K562 (cell line): Measurements from ENCODE around the gene SIPA1L2. TPM values are rescaled to one million over a fixed set of nuclear protein-coding genes. Genes with fewer than 3 reads are reported as not detected.

Experiments used
- ATAC-seq: fragments of 200-7000 bp; cut with Tn5 transposase; 3 replicates; pipeline ENCODE4 v1.9.1; 2020; ENCODE audit warnings: moderate library complexity
- BruUV-seq: library from RNA; stranded (reverse); fragments of 400-500 nt; replicated peaks from 2 replicates; lab custom pipeline; 2021; lab: Mats Ljungman, UMichigan
- CTCF ChIA-PET: fragments of 300-600 bp; formaldehyde crosslinking; extraction: SDS; loops from one replicate; lab custom pipeline; 2021; ENCODE audit warnings: low intra/inter-chr PET ratio; lab: Yijun Ruan, JAX
- POLR2A ChIA-PET: fragments of 300-600, 350-650 bp; sonication (Branson Sonifier 250); formaldehyde crosslinking; extraction: SDS; loops from one replicate; lab custom pipeline; 2021; ENCODE audit warnings: antibody characterized with exemption, inconsistent platforms; lab: Yijun Ruan, JAX
- DNase-seq, 4 experiments: peaks; one replicate each; pipeline versions ENCODE4 v3.0.0 to v3.0.0-alpha.2; 2011 to 2018; ENCODE audit warnings: low spot score in 3 of 4, mixed read lengths in 3 of 4; ENCODE audit errors: extremely low read depth in 1 of 4
- FAIRE-seq: peaks from 2 replicates; lab custom pipeline; 2011; peaks lifted over from hg19 to GRCh38; lab: Jason Lieb, UNC
- H2AFZ ChIP-seq: 2 replicates; pipeline ENCODE4 v1.6.0; 2011; ENCODE audit warnings: low read depth, low read length, control low read depth, inconsistent platforms
- H3K27ac ChIP-seq: fragments of 200-600 bp; 3 replicates; pipeline ENCODE4 v1.8.0; 2011; ENCODE audit warnings: low read depth, mild to moderate bottlenecking, control low read depth, inconsistent platforms, low read length, moderate library complexity, mixed read lengths; ENCODE audit errors: extremely low read depth
- H3K27me3 ChIP-seq, 2 experiments: fragments of 300-600 bp in 1 of 2; 2 replicates in 1 of 2; 3 replicates in 1 of 2; pipeline versions ENCODE4 v1.6.0 to v1.8.0; 2011; ENCODE audit warnings: inconsistent platforms in 2 of 2, low read length in 2 of 2, mild to moderate bottlenecking in 1 of 2, mixed read lengths in 1 of 2, moderate library complexity in 1 of 2; ENCODE audit not compliant: control insufficient read depth in 2 of 2, insufficient read depth in 2 of 2
- H3K36me3 ChIP-seq: fragments of 300-600 bp; 3 replicates; pipeline ENCODE4 v1.8.0; 2011; ENCODE audit warnings: mild to moderate bottlenecking, low read length, inconsistent platforms; ENCODE audit not compliant: control insufficient read depth, insufficient read depth
- H3K4me1 ChIP-seq, 2 experiments: fragments of 200-600 bp in 1 of 2; replicated peaks in 1 of 2; 2 replicates in 1 of 2; 3 replicates in 1 of 2; pipeline versions ENCODE4 v1.5.1 to v1.8.0; 2011; ENCODE audit warnings: inconsistent platforms in 2 of 2, low read length in 2 of 2, mild to moderate bottlenecking in 1 of 2, mixed read lengths in 1 of 2, moderate library complexity in 1 of 2; ENCODE audit not compliant: control insufficient read depth in 2 of 2, insufficient read depth in 2 of 2
- H3K4me2 ChIP-seq: 2 replicates; pipeline ENCODE4 v1.6.1; 2011; ENCODE audit warnings: low read length, control low read depth, inconsistent platforms, mixed read lengths; ENCODE audit not compliant: insufficient read depth
- H3K4me3 ChIP-seq: fragments of 200-600 bp; sonication (generic), shearing (Covaris generic); 2 replicates; pipeline ENCODE4 v1.5.1; 2016; ENCODE audit warnings: control low read depth, inconsistent platforms
- H3K79me2 ChIP-seq: fragments of 200-600 bp; 3 replicates; pipeline ENCODE4 v1.8.0; 2011; ENCODE audit warnings: low read length, inconsistent platforms; ENCODE audit not compliant: control insufficient read depth, insufficient read depth
- H3K9ac ChIP-seq, 2 experiments: 2 replicates each; pipeline versions ENCODE4 v1.6.0 to v1.6.1; 2011; ENCODE audit warnings: low read depth in 2 of 2, low read length in 2 of 2, control low read depth in 1 of 2, inconsistent platforms in 1 of 2, mild to moderate bottlenecking in 1 of 2, mixed read lengths in 1 of 2; ENCODE audit not compliant: insufficient read depth in 1 of 2
- H3K9me1 ChIP-seq: one replicate; pipeline ENCODE4 v1.6.0; 2011; ENCODE audit warnings: inconsistent platforms, mild to moderate bottlenecking, low read length, moderate library complexity; ENCODE audit not compliant: control insufficient read depth, insufficient read depth
- H3K9me3 ChIP-seq: replicated peaks from 2 replicates; pipeline ENCODE4 v1.5.1; 2011; ENCODE audit warnings: low read depth, low read length, inconsistent platforms; ENCODE audit not compliant: control insufficient read depth, insufficient read depth
- H4K20me1 ChIP-seq: replicated peaks from 2 replicates; pipeline ENCODE4 v1.6.1; 2011; ENCODE audit warnings: low read length, inconsistent platforms, mixed read lengths; ENCODE audit not compliant: control insufficient read depth, insufficient read depth
- ARHGAP35 ChIP-seq: fragments of 450-650 bp; IDR thresholded peaks from 2 replicates; pipeline ENCODE4 v1.6.1; 2018; ENCODE audit not compliant: partially characterized antibody
- BHLHE40 ChIP-seq: IDR thresholded peaks from 2 replicates; pipeline ENCODE4 v1.6.1; 2011; ENCODE audit warnings: low read length, improper control_type of control experiment
- FOXA3 ChIP-seq, 2 experiments: fragments of 450-650 bp in 1 of 2; sonication (generic) in 1 of 2; formaldehyde crosslinking; IDR thresholded peaks in 1 of 2; conservative IDR thresholded peaks in 1 of 2; 2 replicates each; pipeline versions ENCODE4 v1.4.0 to v1.8.0; 2020 to 2022; ENCODE audit warnings: mild to moderate bottlenecking in 2 of 2, missing genetic modification reagents in 1 of 2
- HOMEZ ChIP-seq: fragments of 250-450 bp; sonication (Bioruptor Pico); IDR thresholded peaks from 2 replicates; pipeline ENCODE4 v1.4.0; 2020; ENCODE audit warnings: mild to moderate bottlenecking, moderate library complexity
- MCM5 ChIP-seq: fragments of 450-650 bp; IDR thresholded peaks from 2 replicates; pipeline ENCODE4 v1.6.1; 2016; ENCODE audit warnings: low read depth
- POLR2G ChIP-seq: fragments of 200-400 bp; formaldehyde crosslinking; IDR thresholded peaks from 2 replicates; pipeline ENCODE4 v1.6.1; 2017; ENCODE audit warnings: low read depth, mild to moderate bottlenecking, antibody characterized with exemption, low read length, moderate library complexity
- ZBTB49 ChIP-seq: sonication (generic); formaldehyde crosslinking; IDR thresholded peaks from 2 replicates; pipeline ENCODE4 v1.8.0; 2022; ENCODE audit warnings: missing genetic modification reagents, mild to moderate bottlenecking, borderline replicate concordance
- ZC3H4 ChIP-seq: sonication (generic); formaldehyde crosslinking; IDR thresholded peaks from 2 replicates; pipeline ENCODE4 v1.9.0; 2021; ENCODE audit warnings: missing genetic modification reagents, borderline replicate concordance
- ZNF316 ChIP-seq: fragments of 450-650 bp; IDR thresholded peaks from 2 replicates; pipeline ENCODE4 v1.6.1; 2016
- ZNF766 ChIP-seq: fragments of 200-800 bp; sonication (Bioruptor generic); conservative IDR thresholded peaks from 2 replicates; pipeline ENCODE4 v1.6.1; 2016; ENCODE audit warnings: missing genetic modification characterization, missing compliant biosample characterization
- ZNF780A ChIP-seq: fragments of 250-450 bp; sonication (Bioruptor Pico); IDR thresholded peaks from 2 replicates; pipeline ENCODE4 v1.5.0; 2021; ENCODE audit warnings: mild to moderate bottlenecking
- ZSCAN32 ChIP-seq: fragments of 450-650 bp; formaldehyde crosslinking; IDR thresholded peaks from 2 replicates; pipeline ENCODE4 v1.4.0; 2020; ENCODE audit warnings: mild to moderate bottlenecking, moderate library complexity
- WGBS: fragments of 100-300 bp; shearing (Covaris generic); methylation state at CpG from one replicate; pipeline ENCODE4 v1.1.6; 2016; ENCODE audit warnings: low coverage, mixed read lengths; ENCODE audit not compliant: insufficient coverage; ENCODE audit errors: missing lambda C conversion rate; 5-methylcytosine and 5-hydroxymethylcytosine counted together
- in situ Hi-C: fragments of 300-500 bp; cut with MboI; formaldehyde crosslinking; loops from 4 replicates; pipeline ENCODE4 v1.15.0; 2018; ENCODE audit warnings: inconsistent platforms, mixed read lengths
- intact Hi-C: fragments of 100-400 bp; cut with micrococcal nuclease; formaldehyde crosslinking; loops from 2 replicates; pipeline ENCODE4 v1.14.2; 2022
- polyA plus RNA-seq, 8 experiments: library from polyadenylated mRNA; depleted of rRNA in 4 of 8; stranded (reverse) in 5 of 8; unstranded in 3 of 8; fragments of >200 nt; fragmentation: Nextera tagmentation in 2 of 8; fragmentation: Illumina TruSeq in 1 of 8; extraction: Ambion mirVana in 2 of 8; extraction: Trizol in 1 of 8; gene quantifications; 2 replicates each; pipeline versions ENCODE4 v1.2.1 to v1.2.3, GENCODE V29; 2011 to 2014; ENCODE audit warnings: inconsistent platforms in 1 of 8, missing spikeins in 1 of 8
- total RNA-seq, 7 experiments: library from RNA; depleted of rRNA in 6 of 7; stranded (reverse); fragments of >200 nt in 6 of 7; fragmentation: Illumina TruSeq in 2 of 7; extraction: Trizol in 2 of 7; gene quantifications; 2 replicates each; pipeline versions ENCODE4 v1.2.1 to v1.2.3, GENCODE V29; 2011 to 2021; ENCODE audit warnings: low replicate concordance in 1 of 7
- TF ChIP-seq, protein P1 (sequence below): fragments of 250-450 bp; sonication (Bioruptor Pico); IDR thresholded peaks from 2 replicates; pipeline ENCODE4 v1.5.1; 2021; ENCODE audit warnings: mild to moderate bottlenecking
- TF ChIP-seq, protein P2 (sequence below): sonication (generic); formaldehyde crosslinking; IDR thresholded peaks from 2 replicates; pipeline ENCODE4 v1.4.0; 2020; ENCODE audit warnings: mild to moderate bottlenecking, missing genetic modification reagents

SIPA1L2 gene
- total and polyA plus RNA-seq, 9 of the 15 experiments (the other 6 are each of a cell fraction or from before 2014, with no cell fraction given) = 0.04 to 0.22 (median 0.06) TPM; not detected in 5

DNA sequence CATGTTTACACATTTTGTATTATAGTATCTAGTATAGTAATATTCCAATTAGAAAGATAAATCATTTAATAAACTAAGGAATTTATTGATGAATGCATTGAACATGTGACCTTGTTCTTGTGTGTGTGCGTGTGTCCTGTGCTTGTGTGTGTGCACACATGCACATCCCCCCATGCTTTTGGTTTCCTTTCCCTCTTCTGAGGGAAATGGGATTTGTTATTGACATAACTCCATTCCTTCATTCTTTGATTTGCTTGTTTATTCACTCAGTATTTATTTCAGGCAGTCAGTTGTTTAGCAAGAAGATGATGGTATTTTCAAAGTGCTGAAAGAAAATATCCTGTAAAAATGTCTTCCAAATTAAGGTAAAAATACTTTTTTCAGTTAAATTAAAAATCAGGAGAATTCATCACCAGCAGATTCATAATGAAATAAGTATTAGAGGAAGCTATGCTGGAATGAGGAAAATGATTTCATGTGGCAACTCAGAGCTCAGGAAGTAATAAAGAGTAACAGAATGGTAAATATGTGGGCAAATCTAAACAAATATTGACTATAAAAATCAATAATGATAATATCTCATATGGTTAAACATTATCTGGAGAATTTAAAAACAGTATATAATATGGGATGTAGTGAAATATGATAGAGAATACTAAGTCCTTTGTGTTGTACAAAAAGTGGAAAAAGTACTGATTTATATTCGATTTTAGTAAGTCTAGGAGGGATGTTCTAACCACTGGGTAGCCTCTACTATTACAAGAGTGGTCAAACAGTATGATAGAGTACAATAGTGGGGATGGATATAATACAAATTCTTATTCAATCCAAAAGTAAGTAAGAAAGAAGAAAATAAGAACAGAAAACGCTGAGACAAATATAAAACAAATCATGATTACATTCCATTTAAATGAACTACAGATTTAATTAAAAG, 35.2 kb upstream of the SIPA1L2 start:
- Histone ChIP-seq H3K27ac (no peak overlapping the region), H3K9ac (no peak overlapping the region), H2AFZ (no peak overlapping the region), H3K9me3 (no peaks in the 10 kb centered on the region), H3K4me3 (no peak overlapping the region), H3K27me3 (no peaks in the 10 kb centered on the region), H3K4me2 (no peak overlapping the region), H3K9me1 (no peaks in the 10 kb centered on the region), H4K20me1 (no peaks in the 10 kb centered on the region), H3K79me2 (no peaks in the 10 kb centered on the region), H3K36me3 (no peaks in the 10 kb centered on the region), H3K4me1 (no peaks in the 10 kb centered on the region)
- FAIRE-seq = no peak
- no peak for ATAC-seq
- in situ Hi-C loops = no loop called here
- intact Hi-C loops = no loop called here
- BruUV-seq = no TSS peak
- POLR2A ChIA-PET = no interaction called here
- WGBS = 0% methylated on average over 3 of the region's 3 CpGs
- no peak for DNase-seq
- CTCF ChIA-PET = no interaction called here
- TF ChIP-seq ZNF766 (CRISPR knock-in tag) (no peak), ZSCAN32 (CRISPR knock-in tag) (no peak), MCM5 (no peak), ARHGAP35 (no peak), ZBTB49 (CRISPR knock-in tag) (no peak), ZNF316 (no peak), FOXA3 (CRISPR knock-in tag; conservative IDR thresholded peaks at IDR 0.05 in 1 of 2, IDR thresholded peaks at IDR 0.05 in 1 of 2) (no peak), POLR2G (no peak), ZC3H4 (CRISPR knock-in tag) (no peak), HOMEZ (no peak), ZNF780A (no peak), BHLHE40 (no peak)
- TF ChIP-seq, protein P1, sequence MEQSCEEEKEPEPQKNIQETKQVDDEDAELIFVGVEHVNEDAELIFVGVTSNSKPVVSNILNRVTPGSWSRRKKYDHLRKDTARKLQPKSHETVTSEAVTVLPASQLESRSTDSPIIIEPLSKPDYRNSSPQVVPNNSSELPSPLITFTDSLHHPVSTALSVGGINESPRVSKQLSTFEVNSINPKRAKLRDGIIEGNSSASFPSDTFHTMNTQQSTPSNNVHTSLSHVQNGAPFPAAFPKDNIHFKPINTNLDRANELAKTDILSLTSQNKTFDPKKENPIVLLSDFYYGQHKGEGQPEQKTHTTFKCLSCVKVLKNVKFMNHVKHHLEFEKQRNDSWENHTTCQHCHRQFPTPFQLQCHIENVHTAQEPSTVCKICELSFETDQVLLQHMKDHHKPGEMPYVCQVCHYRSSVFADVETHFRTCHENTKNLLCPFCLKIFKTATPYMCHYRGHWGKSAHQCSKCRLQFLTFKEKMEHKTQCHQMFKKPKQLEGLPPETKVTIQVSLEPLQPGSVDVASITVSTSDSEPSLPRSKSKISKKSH (CRISPR knock-in tag) = no peak
- TF ChIP-seq, protein P2, sequence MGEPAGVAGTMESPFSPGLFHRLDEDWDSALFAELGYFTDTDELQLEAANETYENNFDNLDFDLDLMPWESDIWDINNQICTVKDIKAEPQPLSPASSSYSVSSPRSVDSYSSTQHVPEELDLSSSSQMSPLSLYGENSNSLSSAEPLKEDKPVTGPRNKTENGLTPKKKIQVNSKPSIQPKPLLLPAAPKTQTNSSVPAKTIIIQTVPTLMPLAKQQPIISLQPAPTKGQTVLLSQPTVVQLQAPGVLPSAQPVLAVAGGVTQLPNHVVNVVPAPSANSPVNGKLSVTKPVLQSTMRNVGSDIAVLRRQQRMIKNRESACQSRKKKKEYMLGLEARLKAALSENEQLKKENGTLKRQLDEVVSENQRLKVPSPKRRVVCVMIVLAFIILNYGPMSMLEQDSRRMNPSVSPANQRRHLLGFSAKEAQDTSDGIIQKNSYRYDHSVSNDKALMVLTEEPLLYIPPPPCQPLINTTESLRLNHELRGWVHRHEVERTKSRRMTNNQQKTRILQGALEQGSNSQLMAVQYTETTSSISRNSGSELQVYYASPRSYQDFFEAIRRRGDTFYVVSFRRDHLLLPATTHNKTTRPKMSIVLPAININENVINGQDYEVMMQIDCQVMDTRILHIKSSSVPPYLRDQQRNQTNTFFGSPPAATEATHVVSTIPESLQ = no peak
